GM12878 (cell line): ENCODE measurements around the gene INAFM1. TPM values are rescaled to one million over a fixed set of nuclear protein-coding genes. Genes with fewer than 3 reads are reported as not detected.

Source experiments
- ATAC-seq: fragments of 200-7000 bp; cut with Tn5 transposase; 3 replicates; pipeline ENCODE4 v1.9.1; 2020; ENCODE audit warnings: mild to moderate bottlenecking, moderate library complexity
- BruUV-seq: library from RNA; stranded (reverse); fragments of 400-500 nt; replicated peaks from 2 replicates; lab custom pipeline; 2021; lab: Mats Ljungman, UMichigan
- CTCF ChIA-PET: fragments of 300-600 bp; sonication (Branson Sonifier 250); formaldehyde crosslinking; extraction: SDS; loops from one replicate; lab custom pipeline; 2021; ENCODE audit warnings: inconsistent platforms; lab: Yijun Ruan, JAX
- POLR2A ChIA-PET: fragments of 350-600 bp; formaldehyde crosslinking; extraction: SDS; loops from one replicate; lab custom pipeline; 2021; ENCODE audit warnings: inconsistent platforms; lab: Charles Lee
- RAD21 ChIA-PET: fragments of 300-600 bp; sonication (Branson Sonifier 250); formaldehyde crosslinking; loops from one replicate; lab custom pipeline; 2023; ENCODE audit warnings: antibody characterized with exemption; ENCODE audit not compliant: unreplicated experiment; lab: Charles Lee
- SMC1A ChIA-PET: fragments of 300-600 bp; sonication (Branson Sonifier 250); formaldehyde crosslinking; loops from one replicate; lab custom pipeline; 2023; ENCODE audit not compliant: unreplicated experiment, uncharacterized antibody; lab: Charles Lee
- DNase-seq: peaks from one replicate; pipeline ENCODE4 v3.0.0-alpha.2; 2011; ENCODE audit warnings: low read depth, low spot score
- FAIRE-seq: peaks from 3 replicates; lab custom pipeline; 2011; peaks lifted over from hg19 to GRCh38; lab: Jason Lieb, UNC
- H2AFZ ChIP-seq: 2 replicates; pipeline ENCODE4 v1.6.0; 2011; ENCODE audit warnings: low read depth, low read length, control low read depth; ENCODE audit not compliant: control insufficient read depth
- H3K27ac ChIP-seq: 2 replicates; pipeline ENCODE4 v1.5.1; 2011; ENCODE audit warnings: control low read depth; ENCODE audit not compliant: control insufficient read depth, insufficient read depth
- H3K27me3 ChIP-seq, 2 experiments: replicated peaks in 1 of 2; 2 replicates each; pipeline versions ENCODE4 v1.6.0 to v1.6.1; 2011; ENCODE audit warnings: low read length in 1 of 2; ENCODE audit not compliant: control insufficient read depth in 2 of 2, insufficient read depth in 2 of 2
- H3K36me3 ChIP-seq, 2 experiments: 2 replicates each; pipeline ENCODE4 v1.5.1; 2011; ENCODE audit warnings: low read length in 1 of 2; ENCODE audit not compliant: control insufficient read depth in 2 of 2, insufficient read depth in 2 of 2
- H3K4me1 ChIP-seq: 2 replicates; pipeline ENCODE4 v1.6.1; 2011; ENCODE audit warnings: mild to moderate bottlenecking, low read length, moderate library complexity, mixed read lengths; ENCODE audit not compliant: control insufficient read depth, insufficient read depth
- H3K4me2 ChIP-seq: 2 replicates; pipeline ENCODE4 v1.6.0; 2011; ENCODE audit warnings: control low read depth; ENCODE audit not compliant: control insufficient read depth, insufficient read depth
- H3K4me3 ChIP-seq: fragments of 200-600 bp; sonication (generic); 2 replicates; pipeline ENCODE4 v1.5.1; 2016
- H3K79me2 ChIP-seq: 2 replicates; pipeline ENCODE4 v1.6.0; 2011; ENCODE audit warnings: low read length; ENCODE audit not compliant: control insufficient read depth, insufficient read depth
- H3K9ac ChIP-seq: 2 replicates; pipeline ENCODE4 v1.8.0; 2011; ENCODE audit warnings: low read length, control low read depth, mixed read lengths; ENCODE audit not compliant: control insufficient read depth, insufficient read depth
- H3K9me3 ChIP-seq: replicated peaks from 3 replicates; pipeline ENCODE4 v1.5.1; 2011; ENCODE audit warnings: mild to moderate bottlenecking, low read length; ENCODE audit not compliant: control insufficient read depth, insufficient read depth
- H4K20me1 ChIP-seq: 2 replicates; pipeline ENCODE4 v1.6.0; 2011; ENCODE audit not compliant: control insufficient read depth, insufficient read depth
- BRCA1 ChIP-seq: IDR thresholded peaks from 2 replicates; pipeline ENCODE4 v1.6.1; 2011; ENCODE audit warnings: low read depth, low read length, improper control_type of control experiment
- EED ChIP-seq: sonication (generic); IDR thresholded peaks from 2 replicates; pipeline ENCODE4 v1.6.1; 2016; ENCODE audit warnings: antibody characterized with exemption, low read depth
- KAT2A ChIP-seq: conservative IDR thresholded peaks from 2 replicates; pipeline ENCODE4 v1.6.1; 2011; ENCODE audit warnings: low read depth, low read length; ENCODE audit not compliant: control insufficient read depth
- NFIC ChIP-seq: IDR thresholded peaks from 2 replicates; pipeline ENCODE4 v1.6.1; 2012; ENCODE audit warnings: low read depth, mild to moderate bottlenecking, inconsistent platforms, low read length, moderate library complexity
- POLR2A ChIP-seq: IDR thresholded peaks from 2 replicates; pipeline ENCODE4 v1.6.1; 2011; ENCODE audit warnings: low read depth, mild to moderate bottlenecking, low read length
- SMC3 ChIP-seq: IDR thresholded peaks from 2 replicates; pipeline ENCODE4 v1.6.1; 2011; ENCODE audit warnings: low read length, improper control_type of control experiment, borderline replicate concordance
- STAT1 ChIP-seq: fragments of 450-650 bp; conservative IDR thresholded peaks from 2 replicates; pipeline ENCODE4 v1.6.1; 2014; ENCODE audit warnings: antibody characterized with exemption, mild to moderate bottlenecking
- USF1 ChIP-seq: IDR thresholded peaks from 2 replicates; pipeline ENCODE4 v1.6.1; 2011; ENCODE audit warnings: borderline replicate concordance, low read depth, mild to moderate bottlenecking, moderate library complexity, mixed read lengths, low read length; ENCODE audit not compliant: insufficient read depth; ENCODE audit errors: extremely low read length
- ZBTB11 ChIP-seq: fragments of 450-650 bp; formaldehyde crosslinking; IDR thresholded peaks from 2 replicates; pipeline ENCODE4 v1.5.0; 2022; ENCODE audit warnings: mild to moderate bottlenecking, missing genetic modification characterization
- WGBS: methylation state at CpG from one replicate; pipeline ENCODE4 v1.1.6; 2016; ENCODE audit warnings: low lambda C conversion rate; ENCODE audit not compliant: insufficient replicate concordance, insufficient coverage; ENCODE audit errors: missing lambda C conversion rate; 5-methylcytosine and 5-hydroxymethylcytosine counted together
- in situ Hi-C: fragments of 300-500 bp; cut with MboI; formaldehyde crosslinking; loops from 9 replicates; pipeline ENCODE4 v1.14.3; 2018; ENCODE audit warnings: mixed read lengths
- intact Hi-C: fragments of 100-400 bp; cut with micrococcal nuclease; formaldehyde crosslinking; loops from one replicate; pipeline ENCODE4 v1.14.2; 2022; ENCODE audit not compliant: unreplicated experiment
- polyA plus RNA-seq, 11 experiments: library from polyadenylated mRNA; depleted of rRNA in 4 of 11; unstranded in 6 of 11; stranded (reverse) in 5 of 11; fragments of >200 nt; fragmentation: Nextera tagmentation in 4 of 11; fragmentation: Illumina TruSeq in 1 of 11; extraction: Ambion mirVana in 4 of 11; extraction: Trizol in 1 of 11; gene quantifications; 1 replicate in 1 of 11; 2 replicates in 10 of 11; pipeline versions ENCODE4 v1.2.1 to v1.2.3, GENCODE V29; 2011 to 2016; ENCODE audit warnings: inconsistent platforms in 2 of 11, missing spikeins in 2 of 11, low read depth in 1 of 11
- total RNA-seq, 4 experiments: library from RNA; depleted of rRNA in 3 of 4; stranded (reverse); fragments of >200 nt in 3 of 4; fragmentation: Illumina TruSeq in 1 of 4; extraction: Trizol in 1 of 4; gene quantifications; 2 replicates each; pipeline versions ENCODE4 v1.2.1 to v1.2.3, GENCODE V29; 2013 to 2021

INAFM1 gene
- total and polyA plus RNA-seq, 10 of the 15 experiments (the other 5 are each of a cell fraction or from before 2014, with no cell fraction given), result 0.57 to 6.8 (median 1.1) TPM; not detected in 1

DNA sequence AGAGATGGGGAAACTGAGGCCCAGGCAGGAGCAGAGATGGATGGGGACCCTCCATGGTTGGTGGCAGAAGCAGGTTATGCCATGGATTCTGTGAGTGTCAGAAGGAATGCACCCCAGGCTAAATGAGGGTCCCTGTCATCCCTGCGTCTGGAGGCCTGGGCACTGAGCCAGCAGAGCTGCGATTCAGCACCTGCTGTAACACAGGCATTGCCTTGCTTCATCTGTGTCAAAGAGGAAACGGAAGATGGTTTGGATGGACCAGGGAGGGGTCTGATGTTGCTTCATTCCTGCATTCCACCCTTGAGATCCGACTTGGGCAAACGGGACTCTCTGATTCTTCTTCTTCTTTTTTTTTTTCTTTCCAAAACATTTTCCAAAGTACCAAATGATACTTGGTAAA lies 36.1 kb downstream of the INAFM1 start:
- H3K9ac ChIP-seq, result no peak overlapping the region
- H3K4me3 ChIP-seq, result no peak overlapping the region
- no peak for FAIRE-seq
- no peaks in the 10 kb centered on the region; the same call in 2 of the 3 replicates for H3K9me3 ChIP-seq
- H3K79me2 ChIP-seq, result no peaks in the 10 kb centered on the region
- H3K27me3 ChIP-seq, result no peaks in the 10 kb centered on the region
- intact Hi-C loops (no loop called here), in situ Hi-C loops (no loop called here)
- no peak overlapping the region for H2AFZ ChIP-seq
- TF ChIP-seq USF1 (no peak), STAT1 (no peak), SMC3 (no peak), NFIC (no peak), EED (no peak), POLR2A (no peak), ZBTB11 (no peak), KAT2A (no peak), BRCA1 (no peak)
- no peak for ATAC-seq
- H3K4me2 ChIP-seq, result no peak overlapping the region
- H3K4me1 ChIP-seq, result no peaks in the 10 kb centered on the region; the same call in 1 of the 2 replicates
- POLR2A ChIA-PET, result interaction anchor here (0.6 kb wide), 1 partner anchor 34 kb away, joined by 3 read pairs; no protein-coding TSS in a partner anchor
- CTCF ChIA-PET, result no interaction called here
- SMC1A ChIA-PET, result no interaction called here
- no TSS peak for BruUV-seq
- DNase-seq, result no peak
- 8% methylated on average over 5 of the region's 5 CpGs for WGBS
- RAD21 ChIA-PET, result no interaction called here
- no peaks in the 10 kb centered on the region for H4K20me1 ChIP-seq
- no peaks in the 10 kb centered on the region; a peak in 1 of 4 replicates for H3K36me3 ChIP-seq
- no peak overlapping the region for H3K27ac ChIP-seq
